Caco-2 (cell line): ENCODE measurements around the gene KLHL35. TPM values are rescaled to one million over a fixed set of nuclear protein-coding genes. Genes with fewer than 3 reads are reported as not detected.

Source experiments
- BruUV-seq: library from RNA; stranded (reverse); fragments of 400-500 nt; replicated peaks from 2 replicates; lab custom pipeline; 2021; lab: Mats Ljungman, UMichigan
- CTCF ChIA-PET: fragments of 300-600 bp; sonication (Branson Sonifier 250); formaldehyde crosslinking; loops from one replicate; lab custom pipeline; 2022; ENCODE audit warnings: antibody characterized with exemption; lab: Charles Lee
- POLR2A ChIA-PET: fragments of 300-600 bp; sonication (Branson Sonifier 250); formaldehyde crosslinking; loops from one replicate; lab custom pipeline; 2022; ENCODE audit warnings: antibody characterized with exemption; lab: Charles Lee
- DNase-seq, 2 experiments: peaks; one replicate each; pipeline versions ENCODE4 v3.0.0 to v3.0.0-alpha.2; 2020 to 2022
- H3K27me3 ChIP-seq: replicated peaks from 2 replicates; pipeline ENCODE4 v1.6.0; 2011; ENCODE audit warnings: low read length; ENCODE audit not compliant: control insufficient read depth, insufficient read depth
- H3K36me3 ChIP-seq: 2 replicates; pipeline ENCODE4 v1.5.1; 2011; ENCODE audit warnings: low read length; ENCODE audit not compliant: control insufficient read depth, insufficient read depth
- H3K4me1 ChIP-seq: fragments of 250-450 bp; sonication (Bioruptor Pico); 2 replicates; pipeline ENCODE4 v1.5.1; 2020; ENCODE audit warnings: mild to moderate bottlenecking
- H3K4me3 ChIP-seq: 2 replicates; pipeline ENCODE4 v1.5.1; 2011; ENCODE audit warnings: low read depth, mild to moderate bottlenecking, control low read depth, low read length
- H3K9me3 ChIP-seq: fragments of 250-450 bp; sonication (Bioruptor Pico); 2 replicates; pipeline ENCODE4 v1.5.1; 2020; ENCODE audit warnings: mild to moderate bottlenecking, moderate library complexity
- H3K27ac Mint-ChIP-seq: one replicate; pipeline ENCODE4 v1.8.0; 2022; ENCODE audit warnings: mixed read lengths; ENCODE audit not compliant: unreplicated experiment
- H3K27me3 Mint-ChIP-seq: one replicate; pipeline ENCODE4 v1.8.0; 2022; ENCODE audit warnings: mixed read lengths; ENCODE audit not compliant: insufficient read depth, unreplicated experiment
- H3K36me3 Mint-ChIP-seq: one replicate; pipeline ENCODE4 v1.8.0; 2022; ENCODE audit warnings: mild to moderate bottlenecking, mixed read lengths; ENCODE audit not compliant: insufficient read depth, unreplicated experiment
- H3K4me1 Mint-ChIP-seq: one replicate; pipeline ENCODE4 v1.8.0; 2022; ENCODE audit warnings: low read depth, mixed read lengths; ENCODE audit not compliant: unreplicated experiment
- H3K4me3 Mint-ChIP-seq: one replicate; pipeline ENCODE4 v1.8.0; 2022; ENCODE audit warnings: mild to moderate bottlenecking, moderate library complexity, mixed read lengths; ENCODE audit not compliant: unreplicated experiment
- H3K9me3 Mint-ChIP-seq: one replicate; pipeline ENCODE4 v1.8.0; 2022; ENCODE audit warnings: mixed read lengths; ENCODE audit not compliant: unreplicated experiment
- CTCF ChIP-seq, 2 experiments: fragments of 200-600 bp in 1 of 2; IDR thresholded peaks; 1 replicate in 1 of 2; 2 replicates in 1 of 2; pipeline versions ENCODE4 v1.5.1 to v1.8.0; 2011 to 2022; ENCODE audit warnings: antibody characterized with exemption in 1 of 2, control low read depth in 1 of 2, inconsistent platforms in 1 of 2, low read depth in 1 of 2, low read length in 1 of 2, mild to moderate bottlenecking in 1 of 2, moderate library complexity in 1 of 2; ENCODE audit not compliant: insufficient read depth in 1 of 2, severe bottlenecking in 1 of 2, unreplicated experiment in 1 of 2
- intact Hi-C: fragments of 100-400 bp; cut with micrococcal nuclease; formaldehyde crosslinking; loops from one replicate; pipeline ENCODE4 v1.10.0; 2022; ENCODE audit not compliant: unreplicated experiment
- total RNA-seq: library from RNA; stranded (reverse); gene quantifications from 2 replicates; pipeline ENCODE4 v1.2.3, GENCODE V29; 2022

KLHL35 gene
- total RNA-seq, 1 experiment from 2014 or later = 51.4 TPM

GRCh38 chr11:75428989-75429640, 3.9 kb downstream of the KLHL35 start:
- intact Hi-C loops = no loop called here
- Mint-ChIP-seq H3K27me3 (no peaks in the 10 kb centered on the region), H3K36me3 (peaks cover 50% of the 10 kb centered on the region), H3K4me3 (peak overlapping the region; percentile 84), H3K9me3 (no peaks in the 10 kb centered on the region), H3K4me1 (peaks cover 15% of the 10 kb centered on the region), H3K27ac (peak overlapping the region; percentile 89)
- Histone ChIP-seq H3K9me3 (no peaks in the 10 kb centered on the region), H3K4me3 (peak overlapping the region; percentile 71), H3K27me3 (no peaks in the 10 kb centered on the region), H3K36me3 (peaks cover 8% of the 10 kb centered on the region), H3K4me1 (peaks cover 20% of the 10 kb centered on the region)
- ChIA-PET POLR2A (interaction anchor here (0.6 to 1.5 kb wide), 5 partner anchors 8 to 86 kb away, joined by 3 to 7 read pairs (median 3); no protein-coding TSS in a partner anchor), CTCF (interaction anchor here (0.6 to 1.5 kb wide), 10 partner anchors 16 to 93 kb away, joined by 3 to 9 read pairs (median 4); no protein-coding TSS in a partner anchor)
- no peak for TF ChIP-seq CTCF (IDR thresholded peaks at IDR 0.05; ENCODE audit: insufficient read depth in 1 of 2, low read depth in 1 of 2, low read length in 1 of 2, severe bottlenecking in 1 of 2, unreplicated experiment in 1 of 2)
- TSS peak; percentile 48 for BruUV-seq
- DNase-seq = peak; percentile 45 to 52

GRCh38 chr11:75428281-75428724, 4.7 kb downstream of the KLHL35 start:
- CTCF ChIA-PET = no interaction called here
- H3K4me1 Mint-ChIP-seq = peaks cover 23% of the 10 kb centered on the region
- intact Hi-C loops = no loop called here

GRCh38 chr11:75427181-75427580, 5.8 kb downstream of the KLHL35 start:
- no peak overlapping the region for H3K4me3 Mint-ChIP-seq
- POLR2A ChIA-PET = no interaction called here

More at GRCh38 chr11:75428281-75428724, 4.7 kb downstream of the KLHL35 start:
- DNase-seq = peak; percentile 53 to 71
- Histone ChIP-seq H3K4me3 (no peak overlapping the region), H3K9me3 (no peaks in the 10 kb centered on the region), H3K27me3 (no peaks in the 10 kb centered on the region), H3K36me3 (peaks cover 10% of the 10 kb centered on the region), H3K4me1 (peaks cover 28% of the 10 kb centered on the region)
- BruUV-seq = no TSS peak
- H3K4me3 Mint-ChIP-seq = peak overlapping the region; percentile 84
- POLR2A ChIA-PET = no interaction called here
- H3K27ac Mint-ChIP-seq = peak overlapping the region; percentile 89
- no peaks in the 10 kb centered on the region for H3K9me3 Mint-ChIP-seq
- H3K36me3 Mint-ChIP-seq = peaks cover 58% of the 10 kb centered on the region
- no peaks in the 10 kb centered on the region for H3K27me3 Mint-ChIP-seq
- no peak for TF ChIP-seq CTCF (IDR thresholded peaks at IDR 0.05; ENCODE audit: insufficient read depth in 1 of 2, low read depth in 1 of 2, low read length in 1 of 2, severe bottlenecking in 1 of 2, unreplicated experiment in 1 of 2)

More at GRCh38 chr11:75427181-75427580, 5.8 kb downstream of the KLHL35 start:
- Histone ChIP-seq H3K9me3 (no peaks in the 10 kb centered on the region), H3K27me3 (no peaks in the 10 kb centered on the region), H3K4me1 (peaks cover 38% of the 10 kb centered on the region), H3K36me3 (peaks cover 10% of the 10 kb centered on the region), H3K4me3 (no peak overlapping the region)
- Mint-ChIP-seq H3K36me3 (peaks cover 69% of the 10 kb centered on the region), H3K9me3 (no peaks in the 10 kb centered on the region), H3K27me3 (no peaks in the 10 kb centered on the region), H3K27ac (no peak overlapping the region), H3K4me1 (peaks cover 35% of the 10 kb centered on the region)
- TF ChIP-seq CTCF (IDR thresholded peaks at IDR 0.05; ENCODE audit: insufficient read depth in 1 of 2, low read depth in 1 of 2, low read length in 1 of 2, severe bottlenecking in 1 of 2, unreplicated experiment in 1 of 2) = no peak
- intact Hi-C loops = no loop called here
- BruUV-seq = no TSS peak
- CTCF ChIA-PET = no interaction called here
- DNase-seq = no peak
